PC-3 (cell line): ENCODE measurements around the gene RAB11FIP4.

Source experiments
- EZH2 ChIP-seq: fragments of 300-600 bp; sonication (generic); IDR thresholded peaks from one replicate; pipeline ENCODE4 v1.6.1; 2017; ENCODE audit warnings: antibody characterized with exemption, mild to moderate bottlenecking, low read length; ENCODE audit not compliant: unreplicated experiment
- TF ChIP-seq, protein P1 (sequence below): fragments of 300-600 bp; sonication (generic); conservative IDR thresholded peaks from 2 replicates; pipeline ENCODE4 v1.5.1; 2017; ENCODE audit warnings: antibody characterized with exemption, low read depth, mild to moderate bottlenecking, low read length

DNA sequence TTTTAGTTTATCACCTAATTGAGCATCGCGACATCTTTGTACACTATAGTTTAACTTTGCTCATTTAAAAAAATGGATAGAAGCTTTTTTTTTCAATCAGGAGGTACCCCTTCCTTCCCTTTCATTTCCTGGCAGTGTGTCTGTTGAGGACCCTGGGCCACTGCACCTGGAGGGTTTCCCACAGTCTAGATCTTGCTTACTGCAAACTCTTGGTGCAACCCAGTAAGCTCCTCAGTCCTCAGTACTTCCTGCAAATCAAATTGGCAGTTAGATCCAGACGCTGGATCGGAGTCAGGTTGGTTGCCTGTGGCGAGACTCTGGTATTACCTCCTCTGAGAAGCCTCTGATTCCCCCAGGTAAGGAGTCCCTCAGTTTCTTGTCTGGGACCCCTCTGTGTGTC lies 162.0 kb downstream of the RAB11FIP4 start:
- TF ChIP-seq EZH2 = no peak
- TF ChIP-seq, protein P1, sequence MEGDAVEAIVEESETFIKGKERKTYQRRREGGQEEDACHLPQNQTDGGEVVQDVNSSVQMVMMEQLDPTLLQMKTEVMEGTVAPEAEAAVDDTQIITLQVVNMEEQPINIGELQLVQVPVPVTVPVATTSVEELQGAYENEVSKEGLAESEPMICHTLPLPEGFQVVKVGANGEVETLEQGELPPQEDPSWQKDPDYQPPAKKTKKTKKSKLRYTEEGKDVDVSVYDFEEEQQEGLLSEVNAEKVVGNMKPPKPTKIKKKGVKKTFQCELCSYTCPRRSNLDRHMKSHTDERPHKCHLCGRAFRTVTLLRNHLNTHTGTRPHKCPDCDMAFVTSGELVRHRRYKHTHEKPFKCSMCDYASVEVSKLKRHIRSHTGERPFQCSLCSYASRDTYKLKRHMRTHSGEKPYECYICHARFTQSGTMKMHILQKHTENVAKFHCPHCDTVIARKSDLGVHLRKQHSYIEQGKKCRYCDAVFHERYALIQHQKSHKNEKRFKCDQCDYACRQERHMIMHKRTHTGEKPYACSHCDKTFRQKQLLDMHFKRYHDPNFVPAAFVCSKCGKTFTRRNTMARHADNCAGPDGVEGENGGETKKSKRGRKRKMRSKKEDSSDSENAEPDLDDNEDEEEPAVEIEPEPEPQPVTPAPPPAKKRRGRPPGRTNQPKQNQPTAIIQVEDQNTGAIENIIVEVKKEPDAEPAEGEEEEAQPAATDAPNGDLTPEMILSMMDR = no peak
